Measurements from ENCODE around the gene TMEM134. TPM values are rescaled to one million over a fixed set of nuclear protein-coding genes. Genes with fewer than 3 reads are reported as not detected.
"Not testable (repeated sequence)": the region's sequence is repeated elsewhere in the genome, so short reads cannot be mapped to it uniquely, and the experiment has no call there.

The TMEM134 gene
- total RNA-seq, 1 experiment from 2014 or later: 36.0 TPM

DNA sequence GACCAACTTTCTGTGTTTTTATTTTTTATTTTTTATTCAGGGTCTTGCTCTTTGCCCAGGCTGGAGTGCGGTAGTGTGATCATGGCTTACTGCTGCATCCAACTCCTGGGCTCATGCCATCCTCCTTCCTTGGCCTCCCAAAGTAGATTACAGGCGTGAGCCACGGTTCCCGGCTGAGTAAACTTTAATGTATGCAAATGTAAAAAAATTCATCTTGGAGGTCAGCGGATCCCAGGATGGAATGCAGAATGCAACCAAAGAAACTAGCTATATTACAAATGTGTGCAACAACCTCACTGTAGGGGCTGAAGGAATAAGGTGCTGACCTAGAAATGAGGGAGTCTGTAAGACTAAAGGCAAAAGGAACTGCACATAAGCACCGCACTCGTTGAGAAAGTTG lies 45.1 kb upstream of the TMEM134 start:
- TF ChIP-seq CTCF (conservative IDR thresholded peaks at IDR 0.05; ENCODE audit: low read depth, low read length): no peak
- TF ChIP-seq EZH2 (IDR thresholded peaks at IDR 0.05; ENCODE audit: borderline replicate concordance, low read depth, low read length, poor library complexity, severe bottlenecking): no peak

DNA sequence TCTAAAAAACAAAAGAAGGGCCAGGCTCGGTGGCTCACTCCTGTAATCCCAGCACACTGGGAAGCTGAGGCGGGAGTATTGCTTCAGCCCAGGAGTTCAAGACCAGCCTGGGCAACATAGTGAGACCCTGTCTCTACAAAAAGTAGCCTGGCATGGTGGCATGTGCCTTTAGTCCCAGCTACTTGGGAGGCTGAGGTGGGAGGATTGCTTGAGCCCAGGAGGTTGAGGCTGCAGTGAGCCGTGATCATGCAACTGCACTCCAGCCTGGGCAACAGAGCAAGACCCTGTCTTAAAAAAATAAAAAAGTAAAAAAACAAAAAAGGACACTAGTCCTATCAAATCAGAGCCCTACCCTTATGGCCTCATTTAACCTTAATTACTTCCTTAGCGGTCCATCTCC lies 42.5 kb upstream of the TMEM134 start:
- POLR2A ChIA-PET (ENCODE audit: low non-redundant PET): interaction anchor here (0.5 kb wide), 1 partner anchor 114 kb away, joined by 3 read pairs; no protein-coding TSS in a partner anchor
- intact Hi-C loops (cut with micrococcal nuclease; ENCODE audit: unreplicated experiment); H3K27me3 ChIP-seq (replicated peaks; ENCODE audit: insufficient read depth, low read depth, low read length, poor library complexity); H3K4me3 ChIP-seq (ENCODE audit: low read depth, low read length, poor library complexity, severe bottlenecking); BruUV-seq (replicated peaks); H3K27ac ChIP-seq (ENCODE audit: low read depth, low read length, poor library complexity, severe bottlenecking); H3K36me3 ChIP-seq (ENCODE audit: insufficient read depth, low read length, poor library complexity, severe bottlenecking); H3K9me3 ChIP-seq (ENCODE audit: low read depth, low read length, poor library complexity, severe bottlenecking); DNase-seq (ENCODE audit: low spot score); CTCF ChIA-PET: not testable (repeated sequence)
- peaks cover 12% of the 10 kb centered on the region for H3K4me1 ChIP-seq (ENCODE audit: insufficient read depth, low read length, poor library complexity, severe bottlenecking)

More for the DNA sequence above, 45.1 kb upstream of the TMEM134 start:
- Histone ChIP-seq H3K9me3 (ENCODE audit: low read depth, low read length, poor library complexity, severe bottlenecking) (no peaks in the 10 kb centered on the region), H3K27ac (ENCODE audit: low read depth, low read length, poor library complexity, severe bottlenecking) (no peak overlapping the region), H3K36me3 (ENCODE audit: insufficient read depth, low read length, poor library complexity, severe bottlenecking) (no peaks in the 10 kb centered on the region), H3K27me3 (replicated peaks; ENCODE audit: insufficient read depth, low read depth, low read length, poor library complexity) (no peaks in the 10 kb centered on the region), H3K4me1 (ENCODE audit: insufficient read depth, low read length, poor library complexity, severe bottlenecking) (no peaks in the 10 kb centered on the region), H3K4me3 (ENCODE audit: low read depth, low read length, poor library complexity, severe bottlenecking) (no peak overlapping the region)
- intact Hi-C loops (cut with micrococcal nuclease; ENCODE audit: unreplicated experiment): no loop called here
- DNase-seq (ENCODE audit: low spot score): no peak
- POLR2A ChIA-PET (ENCODE audit: low non-redundant PET): interaction anchor here (0.5 kb wide), 1 partner anchor 93 kb away, joined by 8 read pairs; no protein-coding TSS in a partner anchor
- CTCF ChIA-PET: no interaction called here
- no TSS peak for BruUV-seq (replicated peaks)

GRCh38 chr11:67510023-67510345 lies 40.9 kb upstream of the TMEM134 start:
- POLR2A ChIA-PET (ENCODE audit: low non-redundant PET): no interaction called here
- intact Hi-C loops (cut with micrococcal nuclease; ENCODE audit: unreplicated experiment): no loop called here
- Histone ChIP-seq H3K9me3 (ENCODE audit: low read depth, low read length, poor library complexity, severe bottlenecking) (no peaks in the 10 kb centered on the region), H3K4me1 (ENCODE audit: insufficient read depth, low read length, poor library complexity, severe bottlenecking) (peaks cover 26% of the 10 kb centered on the region), H3K27ac (ENCODE audit: low read depth, low read length, poor library complexity, severe bottlenecking) (no peak overlapping the region), H3K4me3 (ENCODE audit: low read depth, low read length, poor library complexity, severe bottlenecking) (no peak overlapping the region), H3K36me3 (ENCODE audit: insufficient read depth, low read length, poor library complexity, severe bottlenecking) (no peaks in the 10 kb centered on the region), H3K27me3 (replicated peaks; ENCODE audit: insufficient read depth, low read depth, low read length, poor library complexity) (no peaks in the 10 kb centered on the region)
- CTCF ChIA-PET: no interaction called here
- TF ChIP-seq CTCF (conservative IDR thresholded peaks at IDR 0.05; ENCODE audit: low read depth, low read length) (no peak), EZH2 (IDR thresholded peaks at IDR 0.05; ENCODE audit: borderline replicate concordance, low read depth, low read length, poor library complexity, severe bottlenecking) (no peak)
- no peak for DNase-seq (ENCODE audit: low spot score)
- BruUV-seq (replicated peaks): no TSS peak

GRCh38 chr11:67508486-67509121 lies 39.6 kb upstream of the TMEM134 start:
- Histone ChIP-seq H3K36me3 (ENCODE audit: insufficient read depth, low read length, poor library complexity, severe bottlenecking) (no peaks in the 10 kb centered on the region), H3K27ac (ENCODE audit: low read depth, low read length, poor library complexity, severe bottlenecking) (peak overlapping the region; percentile 92), H3K4me1 (ENCODE audit: insufficient read depth, low read length, poor library complexity, severe bottlenecking) (peaks cover 32% of the 10 kb centered on the region), H3K4me3 (ENCODE audit: low read depth, low read length, poor library complexity, severe bottlenecking) (peak overlapping the region; percentile 70), H3K9me3 (ENCODE audit: low read depth, low read length, poor library complexity, severe bottlenecking) (no peaks in the 10 kb centered on the region), H3K27me3 (replicated peaks; ENCODE audit: insufficient read depth, low read depth, low read length, poor library complexity) (no peaks in the 10 kb centered on the region)
- TF ChIP-seq EZH2 (IDR thresholded peaks at IDR 0.05; ENCODE audit: borderline replicate concordance, low read depth, low read length, poor library complexity, severe bottlenecking): no peak
- no peak for TF ChIP-seq CTCF (conservative IDR thresholded peaks at IDR 0.05; ENCODE audit: low read depth, low read length)
- intact Hi-C loops (cut with micrococcal nuclease; ENCODE audit: unreplicated experiment): loop anchor here (5.0 kb wide), 2 partner anchors 116 to 156 kb away; partner anchors contain the start of genes POLD4 and RAD9A
- DNase-seq (ENCODE audit: low spot score): peak; percentile 99
- POLR2A ChIA-PET (ENCODE audit: low non-redundant PET): no interaction called here
- no TSS peak for BruUV-seq (replicated peaks)
- CTCF ChIA-PET: interaction anchor here (0.6 kb wide), 1 partner anchor 107 kb away, joined by 4 read pairs; the partner anchor contains the start of gene PPP1CA

All from A673 (cell line).